H1 (cell line): ENCODE results near the gene ARHGAP26. TPM values are rescaled to one million over a fixed set of nuclear protein-coding genes. Genes with fewer than 3 reads are reported as not detected.

Experiments used
- CTCF ChIA-PET: fragments of 300-600 bp; sonication (Branson Sonifier 250); formaldehyde crosslinking; loops from one replicate; lab custom pipeline; 2021; ENCODE audit not compliant: partially characterized antibody; lab: Charles Lee
- POLR2A ChIA-PET: fragments of 300-600 bp; sonication (Branson Sonifier 250); formaldehyde crosslinking; loops from one replicate; lab custom pipeline; 2021; ENCODE audit warnings: inconsistent platforms; ENCODE audit not compliant: partially characterized antibody; lab: Charles Lee
- DNase-seq, 2 experiments: peaks; one replicate each; pipeline versions ENCODE4 v3.0.0 to v3.0.0-alpha.2; 2010 to 2022; ENCODE audit warnings: low spot score in 2 of 2, low read depth in 1 of 2, mixed read lengths in 1 of 2
- FAIRE-seq: peaks from 2 replicates; lab custom pipeline; 2011; peaks lifted over from hg19 to GRCh38; lab: Jason Lieb, UNC
- H2AFZ ChIP-seq: 2 replicates; pipeline ENCODE4 v1.8.1; 2012; ENCODE audit warnings: low read length, inconsistent platforms
- H2AK5ac ChIP-seq: 2 replicates; pipeline ENCODE4 v1.6.1; 2013; ENCODE audit warnings: low read depth, low read length
- H2BK120ac ChIP-seq: replicated peaks from 2 replicates; pipeline ENCODE3; 2013; ENCODE audit warnings: low read depth, low read length, inconsistent platforms
- H2BK12ac ChIP-seq: 2 replicates; pipeline ENCODE4 v1.6.1; 2013; ENCODE audit warnings: low read depth, low read length
- H2BK15ac ChIP-seq: 2 replicates; pipeline ENCODE4 v1.6.1; 2013; ENCODE audit warnings: low read length
- H2BK20ac ChIP-seq: 2 replicates; pipeline ENCODE4 v1.6.1; 2013; ENCODE audit warnings: low read length
- H2BK5ac ChIP-seq: 2 replicates; pipeline ENCODE4 v1.6.1; 2013; ENCODE audit warnings: low read depth, low read length
- H3K14ac ChIP-seq: 2 replicates; pipeline ENCODE4 v1.6.1; 2013; ENCODE audit warnings: inconsistent platforms; ENCODE audit not compliant: insufficient read length
- H3K18ac ChIP-seq: 2 replicates; pipeline ENCODE4 v1.6.1; 2013; ENCODE audit warnings: low read length; ENCODE audit errors: extremely low read depth
- H3K23ac ChIP-seq: 2 replicates; pipeline ENCODE4 v1.6.1; 2013; ENCODE audit warnings: inconsistent platforms; ENCODE audit not compliant: insufficient read length
- H3K23me2 ChIP-seq: 2 replicates; pipeline ENCODE4 v1.6.1; 2013; ENCODE audit warnings: low read depth, low read length
- H3K27ac ChIP-seq: 2 replicates; pipeline ENCODE4 v1.6.1; 2011; ENCODE audit warnings: low read depth, low read length, inconsistent platforms
- H3K27me3 ChIP-seq, 4 experiments: replicated peaks in 1 of 4; 1 replicate in 1 of 4; 2 replicates in 3 of 4; pipeline versions ENCODE4 v1.6.1 to v1.8.1; 2011 to 2013; ENCODE audit warnings: low read length in 3 of 4, mild to moderate bottlenecking in 3 of 4, inconsistent platforms in 2 of 4, mixed read lengths in 2 of 4, moderate library complexity in 1 of 4; ENCODE audit not compliant: control insufficient read depth in 3 of 4, insufficient read depth in 3 of 4; ENCODE audit errors: extremely low read depth in 1 of 4
- H3K36me3 ChIP-seq, 4 experiments: 2 replicates each; pipeline versions ENCODE4 v1.6.1 to v1.8.1; 2011 to 2013; ENCODE audit warnings: mild to moderate bottlenecking in 4 of 4, low read length in 3 of 4, moderate library complexity in 2 of 4, control low read depth in 1 of 4, inconsistent platforms in 1 of 4; ENCODE audit not compliant: insufficient read depth in 4 of 4, control insufficient read depth in 2 of 4
- H3K4ac ChIP-seq: replicated peaks from 2 replicates; pipeline ENCODE3; 2013; ENCODE audit warnings: low read length, low read depth, mixed read lengths, inconsistent platforms; ENCODE audit not compliant: insufficient read length
- H3K4me1 ChIP-seq, 4 experiments: replicated peaks in 1 of 4; 1 replicate in 1 of 4; 2 replicates in 3 of 4; pipeline versions ENCODE4 v1.6.1 to v1.8.1; 2011 to 2013; ENCODE audit warnings: low read length in 3 of 4, inconsistent platforms in 2 of 4, mixed read lengths in 1 of 4; ENCODE audit not compliant: insufficient read depth in 4 of 4, control insufficient read depth in 3 of 4
- H3K4me2 ChIP-seq, 2 experiments: 2 replicates each; pipeline versions ENCODE4 v1.6.1 to v1.8.1; 2011 to 2013; ENCODE audit warnings: low read depth in 2 of 2, low read length in 2 of 2, control low read depth in 1 of 2, inconsistent platforms in 1 of 2, mild to moderate bottlenecking in 1 of 2; ENCODE audit not compliant: insufficient read depth in 1 of 2
- H3K4me3 ChIP-seq, 4 experiments: fragments of 200-600, 300-600 bp in 1 of 4; sonication (generic), shearing (Covaris generic), sonication (Bioruptor Twin) in 1 of 4; 2 replicates each; pipeline versions ENCODE4 v1.5.1 to v1.8.1; 2011 to 2016; ENCODE audit warnings: low read length in 4 of 4, low read depth in 3 of 4, control low read depth in 2 of 4, inconsistent platforms in 2 of 4, mild to moderate bottlenecking in 2 of 4, mixed read lengths in 1 of 4, moderate library complexity in 1 of 4; ENCODE audit not compliant: insufficient read depth in 2 of 4; ENCODE audit errors: extremely low read depth in 1 of 4
- H3K56ac ChIP-seq: replicated peaks from 2 replicates; pipeline ENCODE3; 2013; ENCODE audit warnings: low read depth, mild to moderate bottlenecking, mixed read lengths, low read length, inconsistent platforms; ENCODE audit not compliant: insufficient read length
- H3K79me1 ChIP-seq: 2 replicates; pipeline ENCODE4 v1.6.1; 2013; ENCODE audit warnings: low read depth, low read length, control low read depth
- H3K79me2 ChIP-seq, 2 experiments: 2 replicates each; pipeline versions ENCODE4 v1.6.1 to v1.8.1; 2012 to 2013; ENCODE audit warnings: low read length in 2 of 2, mild to moderate bottlenecking in 2 of 2, inconsistent platforms in 1 of 2; ENCODE audit not compliant: insufficient read depth in 2 of 2, control insufficient read depth in 1 of 2
- H3K9ac ChIP-seq, 4 experiments: replicated peaks in 1 of 4; 1 replicate in 1 of 4; 2 replicates in 3 of 4; pipeline versions ENCODE4 v1.6.1 to v1.8.1; 2011 to 2013; ENCODE audit warnings: low read depth in 3 of 4, low read length in 3 of 4, control low read depth in 2 of 4, mild to moderate bottlenecking in 2 of 4, moderate library complexity in 2 of 4, inconsistent platforms in 1 of 4; ENCODE audit errors: extremely low read depth in 1 of 4
- H3K9me3 ChIP-seq, 2 experiments: 2 replicates each; pipeline versions ENCODE4 v1.6.1 to v1.8.1; 2012 to 2013; ENCODE audit warnings: mild to moderate bottlenecking in 2 of 2, moderate library complexity in 2 of 2, control low read depth in 1 of 2, inconsistent platforms in 1 of 2, low read depth in 1 of 2, low read length in 1 of 2, mixed read lengths in 1 of 2; ENCODE audit not compliant: insufficient read depth in 2 of 2
- H4K20me1 ChIP-seq, 2 experiments: replicated peaks in 1 of 2; 2 replicates each; pipeline versions ENCODE3 to v1.8.1; 2011 to 2013; ENCODE audit warnings: inconsistent platforms in 2 of 2, low read length in 2 of 2, mild to moderate bottlenecking in 1 of 2; ENCODE audit not compliant: insufficient read depth in 2 of 2, control insufficient read depth in 1 of 2
- H4K5ac ChIP-seq: 2 replicates; pipeline ENCODE4 v1.6.1; 2013; ENCODE audit warnings: low read length, low read depth, mixed read lengths, inconsistent platforms; ENCODE audit not compliant: insufficient read length
- H4K8ac ChIP-seq: 2 replicates; pipeline ENCODE4 v1.8.0; 2013; ENCODE audit warnings: mild to moderate bottlenecking, moderate library complexity, low read length, inconsistent platforms; ENCODE audit not compliant: insufficient read depth; ENCODE audit errors: extremely low read depth
- H4K91ac ChIP-seq: replicated peaks from 2 replicates; pipeline ENCODE3; 2013; ENCODE audit warnings: low read length, mixed read lengths, inconsistent platforms; ENCODE audit not compliant: insufficient read length
- CBX5 ChIP-seq: fragments of 300-800, 300-1000 bp; sonication (generic); IDR thresholded peaks from 2 replicates; pipeline ENCODE4 v1.7.1; 2016; ENCODE audit warnings: antibody characterized with exemption, low read length, low read depth
- CBX8 ChIP-seq: fragments of 300-800, 300-1000 bp; sonication (generic); IDR thresholded peaks from 2 replicates; pipeline ENCODE4 v1.7.1; 2016; ENCODE audit warnings: low read depth, low read length, borderline replicate concordance
- EGR1 ChIP-seq: IDR thresholded peaks from 2 replicates; pipeline ENCODE4 v1.6.1; 2011; ENCODE audit warnings: low read depth, low read length, borderline replicate concordance
- FOSL1 ChIP-seq: IDR thresholded peaks from 2 replicates; pipeline ENCODE4 v1.6.1; 2011; ENCODE audit warnings: mild to moderate bottlenecking, low read depth, low read length, moderate library complexity; ENCODE audit not compliant: insufficient read depth
- HDAC2 ChIP-seq, 2 experiments: fragments of 300-600 bp in 1 of 2; sonication (generic) in 1 of 2; IDR thresholded peaks; 2 replicates each; pipeline ENCODE4 v1.6.1; 2011 to 2012; ENCODE audit warnings: low read depth in 2 of 2, low read length in 2 of 2, mild to moderate bottlenecking in 2 of 2, moderate library complexity in 2 of 2, borderline replicate concordance in 1 of 2, inconsistent platforms in 1 of 2
- JUN ChIP-seq: IDR thresholded peaks from 2 replicates; pipeline ENCODE4 v1.6.1; 2011; ENCODE audit warnings: low read depth, mild to moderate bottlenecking, improper control_type of control experiment, low read length
- KDM5A ChIP-seq: fragments of 200-600 bp; IDR thresholded peaks from 2 replicates; pipeline ENCODE4 v1.7.1; 2012; ENCODE audit warnings: mild to moderate bottlenecking, low read length, inconsistent platforms, mixed read lengths
- POU5F1 ChIP-seq: IDR thresholded peaks from 2 replicates; pipeline ENCODE4 v1.6.1; 2011; ENCODE audit warnings: low read depth, mild to moderate bottlenecking, low read length, moderate library complexity
- RBBP5 ChIP-seq: IDR thresholded peaks from 2 replicates; pipeline ENCODE4 v1.7.1; 2012; ENCODE audit warnings: low read depth, mild to moderate bottlenecking, inconsistent platforms, low read length, moderate library complexity, borderline replicate concordance
- RXRA ChIP-seq: IDR thresholded peaks from 2 replicates; pipeline ENCODE4 v1.6.1; 2011; ENCODE audit warnings: low read depth, mild to moderate bottlenecking, low read length, moderate library complexity; ENCODE audit not compliant: insufficient read depth
- SIRT6 ChIP-seq: IDR thresholded peaks from one replicate; pipeline ENCODE4 v1.7.1; 2012; ENCODE audit warnings: low read length, inconsistent platforms
- SP4 ChIP-seq: IDR thresholded peaks from 2 replicates; pipeline ENCODE4 v1.6.1; 2012; ENCODE audit warnings: low read length, inconsistent platforms
- TAF7 ChIP-seq: optimal IDR thresholded peaks from 2 replicates; pipeline ENCODE3; 2011; ENCODE audit warnings: low read depth, mild to moderate bottlenecking, inconsistent platforms, low read length, moderate library complexity, borderline replicate concordance
- WGBS, 2 experiments: shearing (Covaris generic) in 1 of 2; methylation state at CpG; one replicate each; pipeline versions ENCODE4 v1.1.6 to v1.1.7; 2013 to 2015; ENCODE audit warnings: low lambda C conversion rate in 2 of 2, mixed read lengths in 2 of 2, inconsistent platforms in 1 of 2, low coverage in 1 of 2, missing lambda C conversion rate in 1 of 2; ENCODE audit not compliant: insufficient replicate concordance in 2 of 2, insufficient coverage in 1 of 2, insufficient read length in 1 of 2; ENCODE audit errors: extremely low coverage in 1 of 2, missing lambda C conversion rate in 1 of 2; 5-methylcytosine and 5-hydroxymethylcytosine counted together
- polyA plus RNA-seq, 7 experiments: library from polyadenylated mRNA; depleted of rRNA in 3 of 7; stranded (reverse) in 5 of 7; unstranded in 2 of 7; fragments of >200 nt in 5 of 7; fragments of 200-250 nt in 2 of 7; gene quantifications; 1 replicate in 5 of 7; 2 replicates in 1 of 7; 4 replicates in 1 of 7; pipeline versions ENCODE4 v1.2.1 to v1.2.3, GENCODE V29; 2011 to 2013; ENCODE audit warnings: missing spikeins in 2 of 7, mixed read lengths in 2 of 7
- total RNA-seq: library from RNA; stranded (reverse); fragmentation: NEBNext Ultra II Directional; extraction: Animal tissue kit (Norgen Biotek cat#: 25700); gene quantifications from 2 replicates; pipeline ENCODE4 v1.2.1, GENCODE V29; 2021
- TF ChIP-seq, protein P1 (sequence below): IDR thresholded peaks from 2 replicates; pipeline ENCODE4 v1.6.1; 2012; ENCODE audit warnings: inconsistent platforms

ARHGAP26 gene
- total and polyA plus RNA-seq, 2 of the 8 experiments (the other 6 are each of a cell fraction or from before 2014, with no cell fraction given): 7.1 to 24.8 TPM

- no peak overlapping the region for H2BK120ac ChIP-seq
- no peak overlapping the region for H2BK12ac ChIP-seq
- no peaks in the 10 kb centered on the region for H3K36me3 ChIP-seq
- no peak overlapping the region for H3K14ac ChIP-seq
- no peak overlapping the region for H3K18ac ChIP-seq
- H4K8ac ChIP-seq: no peak overlapping the region
- H3K9ac ChIP-seq: no peak overlapping the region
- H3K79me1 ChIP-seq: no peaks in the 10 kb centered on the region
- H3K23me2 ChIP-seq: no peaks in the 10 kb centered on the region; the same call in 1 of the 2 replicates
- CTCF ChIA-PET: no interaction called here
- no peaks in the 10 kb centered on the region for H4K20me1 ChIP-seq
- POLR2A ChIA-PET: no interaction called here
- H3K27me3 ChIP-seq: no peaks in the 10 kb centered on the region
- no peak overlapping the region for H2AFZ ChIP-seq
- H3K4me2 ChIP-seq: no peak overlapping the region
- no peak overlapping the region for H2BK5ac ChIP-seq
- no peak overlapping the region for H3K56ac ChIP-seq
- no peak overlapping the region for H2AK5ac ChIP-seq
- H3K23ac ChIP-seq: no peak overlapping the region
- H4K91ac ChIP-seq: no peak overlapping the region
- FAIRE-seq: no peak
- no peak overlapping the region for H3K4ac ChIP-seq
- 89% methylated on average over 6 of the region's 7 CpGs; no CpG with 5 or more reads in 1 of the 2 experiments for WGBS, 2 experiments
- no peak overlapping the region for H4K5ac ChIP-seq
- H3K9me3 ChIP-seq: no peaks in the 10 kb centered on the region
- no peak for DNase-seq
- no peak overlapping the region for H3K27ac ChIP-seq
- H2BK20ac ChIP-seq: no peak overlapping the region
- 0 out of 7 replicates have a peak, but pooled peaks cover 0 to 2% (median 0%) of the 10 kb centered on the region in 4 experiments for H3K4me1 ChIP-seq
- H3K79me2 ChIP-seq: no peaks in the 10 kb centered on the region
- H3K4me3 ChIP-seq: no peak overlapping the region
- H2BK15ac ChIP-seq: no peak overlapping the region
- TF ChIP-seq RBBP5 (no peak), RXRA (no peak), EGR1 (no peak), SIRT6 (no peak), TAF7 (no peak), KDM5A (no peak), POU5F1 (no peak), FOSL1 (no peak), CBX8 (no peak), CBX5 (no peak), HDAC2 (IDR thresholded peaks at IDR 0.05; ENCODE audit: borderline replicate concordance in 1 of 2, low read depth in 2 of 2, low read length in 2 of 2) (no peak), SP4 (no peak), JUN (no peak)
- TF ChIP-seq, protein P1, sequence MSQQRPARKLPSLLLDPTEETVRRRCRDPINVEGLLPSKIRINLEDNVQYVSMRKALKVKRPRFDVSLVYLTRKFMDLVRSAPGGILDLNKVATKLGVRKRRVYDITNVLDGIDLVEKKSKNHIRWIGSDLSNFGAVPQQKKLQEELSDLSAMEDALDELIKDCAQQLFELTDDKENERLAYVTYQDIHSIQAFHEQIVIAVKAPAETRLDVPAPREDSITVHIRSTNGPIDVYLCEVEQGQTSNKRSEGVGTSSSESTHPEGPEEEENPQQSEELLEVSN: no peak
Observed at GRCh38 chr5:143254819-143255218, 484.6 kb downstream of the ARHGAP26 start.
